SK-N-SH treated with all-trans-retinoic acid at 6 μM for 48 hours (cell line): ENCODE measurements around the gene CRIP1.

ENCODE experiments used
- ATAC-seq: fragments of 200-7000 bp; cut with Tn5 transposase; 3 replicates; pipeline ENCODE4 v1.9.1; 2020; ENCODE audit warnings: mild to moderate bottlenecking, moderate library complexity
- ARNTL ChIP-seq: fragments of 450-650 bp; formaldehyde crosslinking; IDR thresholded peaks from 2 replicates; pipeline ENCODE4 v1.5.0; 2020; ENCODE audit warnings: low read depth, mild to moderate bottlenecking, moderate library complexity, borderline replicate concordance
- BACH2 ChIP-seq: fragments of 250-450 bp; sonication (Bioruptor Pico); IDR thresholded peaks from 2 replicates; pipeline ENCODE4 v1.9.0; 2021; ENCODE audit warnings: mild to moderate bottlenecking, borderline replicate concordance
- CSDC2 ChIP-seq: fragments of 250-450 bp; sonication (Bioruptor Pico); IDR thresholded peaks from 2 replicates; pipeline ENCODE4 v1.5.0; 2020; ENCODE audit warnings: mild to moderate bottlenecking, moderate library complexity
- ESRRG ChIP-seq: fragments of 250-450 bp; sonication (Bioruptor Pico); IDR thresholded peaks from 2 replicates; pipeline ENCODE4 v1.6.1; 2021; ENCODE audit warnings: mild to moderate bottlenecking
- GLIS3 ChIP-seq: fragments of 250-450 bp; sonication (Bioruptor Pico); IDR thresholded peaks from 2 replicates; pipeline ENCODE4 v1.5.0; 2020; ENCODE audit warnings: mild to moderate bottlenecking, moderate library complexity
- ISL1 ChIP-seq: fragments of 250-450 bp; sonication (Bioruptor Pico); IDR thresholded peaks from 2 replicates; pipeline ENCODE4 v2.1.2; 2022; ENCODE audit warnings: mild to moderate bottlenecking, moderate library complexity
- OSR1 ChIP-seq: fragments of 250-450 bp; sonication (Bioruptor Pico); IDR thresholded peaks from 2 replicates; pipeline ENCODE4 v1.8.0; 2022; ENCODE audit warnings: moderate library complexity, mild to moderate bottlenecking, inconsistent platforms
- PPARA ChIP-seq: fragments of 250-450 bp; sonication (Bioruptor Pico); IDR thresholded peaks from 2 replicates; pipeline ENCODE4 v1.5.0; 2020; ENCODE audit warnings: mild to moderate bottlenecking, borderline replicate concordance
- RARB ChIP-seq: fragments of 250-450 bp; sonication (Bioruptor Pico); IDR thresholded peaks from 2 replicates; pipeline ENCODE4 v1.8.0; 2021; ENCODE audit warnings: mild to moderate bottlenecking, moderate library complexity
- SNAI2 ChIP-seq: fragments of 250-450 bp; sonication (Bioruptor Pico); IDR thresholded peaks from 2 replicates; pipeline ENCODE4 v1.5.0; 2020; ENCODE audit warnings: mild to moderate bottlenecking, moderate library complexity
- TCF4 ChIP-seq: fragments of 250-450 bp; sonication (Bioruptor Pico); IDR thresholded peaks from 2 replicates; pipeline ENCODE4 v1.8.0; 2021; ENCODE audit warnings: mild to moderate bottlenecking, moderate library complexity, borderline replicate concordance
- TOX ChIP-seq: fragments of 250-450 bp; sonication (Bioruptor Pico); IDR thresholded peaks from 2 replicates; pipeline ENCODE4 v1.8.0; 2021; ENCODE audit warnings: mild to moderate bottlenecking, moderate library complexity, borderline replicate concordance
- ZC3H10 ChIP-seq: fragments of 250-450 bp; sonication (Bioruptor Pico); IDR thresholded peaks from 2 replicates; pipeline ENCODE4 v1.5.1; 2021; ENCODE audit warnings: mild to moderate bottlenecking, moderate library complexity
- ZFP3 ChIP-seq: fragments of 250-450 bp; sonication (Bioruptor Pico); IDR thresholded peaks from 2 replicates; pipeline ENCODE4 v1.5.0; 2020; ENCODE audit warnings: mild to moderate bottlenecking, moderate library complexity
- ZFP30 ChIP-seq: fragments of 450-650 bp; formaldehyde crosslinking; IDR thresholded peaks from 2 replicates; pipeline ENCODE4 v1.5.0; 2022; ENCODE audit warnings: mild to moderate bottlenecking, moderate library complexity
- ZNF565 ChIP-seq: fragments of 450-650 bp; formaldehyde crosslinking; conservative IDR thresholded peaks from 2 replicates; pipeline ENCODE4 v1.5.0; 2020; ENCODE audit warnings: low read depth, mild to moderate bottlenecking, moderate library complexity
- ZNF70 ChIP-seq: fragments of 450-650 bp; formaldehyde crosslinking; IDR thresholded peaks from 2 replicates; pipeline ENCODE4 v1.5.0; 2020; ENCODE audit warnings: mild to moderate bottlenecking, moderate library complexity
- ZNF8 ChIP-seq: fragments of 450-650 bp; formaldehyde crosslinking; IDR thresholded peaks from 2 replicates; pipeline ENCODE4 v1.5.0; 2020; ENCODE audit warnings: mild to moderate bottlenecking, moderate library complexity
- TF ChIP-seq, protein P1 (sequence below): fragments of 250-450 bp; sonication (Bioruptor Pico); IDR thresholded peaks from 2 replicates; pipeline ENCODE4 v1.5.1; 2020; ENCODE audit warnings: low read depth, mild to moderate bottlenecking, moderate library complexity
- TF ChIP-seq, protein P2 (sequence below): fragments of 250-450 bp; sonication (Bioruptor Pico); IDR thresholded peaks from 2 replicates; pipeline ENCODE4 v1.8.0; 2021; ENCODE audit warnings: low read depth, mild to moderate bottlenecking, moderate library complexity, borderline replicate concordance
- TF ChIP-seq, protein P3 (sequence below): fragments of 250-450 bp; sonication (Bioruptor Pico); IDR thresholded peaks from 2 replicates; pipeline ENCODE4 v1.5.1; 2021; ENCODE audit warnings: mild to moderate bottlenecking, moderate library complexity
- TF ChIP-seq, protein P4 (sequence below): fragments of 250-450 bp; sonication (Bioruptor Pico); IDR thresholded peaks from 2 replicates; pipeline ENCODE4 v1.8.0; 2020; ENCODE audit warnings: mild to moderate bottlenecking, moderate library complexity, borderline replicate concordance

Gene CRIP1

DNA sequence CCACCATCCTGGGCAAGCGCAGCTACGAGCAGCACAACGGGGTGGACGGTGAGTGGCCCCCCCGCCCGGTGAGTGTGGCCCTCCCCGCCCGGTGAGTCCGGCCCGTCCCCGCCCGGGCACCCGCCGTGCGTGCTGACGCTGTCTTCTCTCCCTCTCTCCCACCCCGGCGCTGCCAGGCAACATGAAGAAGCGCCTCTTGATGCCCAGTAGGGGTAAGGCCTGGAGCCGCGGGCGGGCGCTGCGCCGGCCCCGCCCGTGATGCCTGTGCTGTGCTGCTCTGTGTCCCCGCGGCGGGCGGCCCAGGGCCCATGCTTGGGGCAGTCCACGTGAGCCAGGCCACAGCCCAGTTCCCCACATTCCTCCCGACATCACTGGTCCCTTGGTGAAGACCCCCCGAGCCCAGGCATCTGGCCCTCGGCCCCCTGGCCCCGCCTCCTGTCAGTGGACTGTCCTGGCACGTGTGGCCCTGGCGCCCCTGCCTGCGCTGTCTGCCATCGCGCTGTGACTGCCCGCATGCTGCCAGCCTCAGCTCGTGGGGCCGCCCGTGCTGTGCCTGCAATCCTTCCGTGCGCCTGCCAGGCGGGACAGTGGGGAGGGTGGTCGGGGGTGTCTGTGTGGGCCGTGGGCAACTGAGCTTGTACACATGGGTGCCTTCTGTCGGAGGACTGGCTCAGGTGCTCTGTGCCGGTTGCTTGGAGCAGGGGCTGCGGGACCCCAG, 20.0 kb upstream of the CRIP1 start:
- ATAC-seq, result no peak
- no peak for TF ChIP-seq ZNF565 (CRISPR knock-in tag)
- TF ChIP-seq TCF4 (CRISPR knock-in tag), result no peak

DNA sequence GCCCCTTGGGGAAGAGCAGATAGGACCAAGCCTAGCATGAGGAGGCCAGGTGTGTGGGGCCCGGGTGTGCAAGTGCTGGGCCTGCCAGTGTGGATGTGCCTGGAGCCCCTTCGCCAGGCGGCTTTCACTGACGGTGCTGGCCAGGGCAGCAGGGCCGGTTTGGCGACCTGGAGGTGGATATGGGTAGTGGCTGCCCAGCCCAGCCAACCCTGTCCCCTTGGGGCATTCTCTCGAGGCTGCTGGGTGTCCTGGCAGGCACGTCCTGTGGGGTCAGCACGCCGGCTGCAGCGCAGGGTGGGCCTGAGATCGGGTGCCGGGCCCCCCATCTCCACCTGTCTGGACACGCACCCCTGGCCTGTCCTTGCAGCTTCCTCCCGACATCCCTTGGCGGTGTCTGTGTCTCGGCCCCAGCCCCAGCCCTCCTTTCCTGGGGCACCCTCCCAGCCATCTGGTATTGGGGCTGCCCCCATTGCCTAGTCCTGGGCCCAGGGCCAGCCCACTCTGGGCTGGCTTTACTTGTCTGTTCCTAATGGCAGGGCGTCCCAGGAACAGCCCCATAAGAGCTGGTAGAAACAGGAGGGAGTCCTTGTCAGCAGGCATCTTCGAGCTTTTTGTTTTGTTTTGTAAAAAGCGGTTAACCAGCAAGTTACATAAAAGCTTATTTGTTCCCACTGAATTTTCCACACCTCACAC, 19.3 kb upstream of the CRIP1 start:
- ATAC-seq, result no peak
- no peak for TF ChIP-seq ARNTL (CRISPR knock-in tag)
- TF ChIP-seq TOX (CRISPR knock-in tag), result no peak

DNA sequence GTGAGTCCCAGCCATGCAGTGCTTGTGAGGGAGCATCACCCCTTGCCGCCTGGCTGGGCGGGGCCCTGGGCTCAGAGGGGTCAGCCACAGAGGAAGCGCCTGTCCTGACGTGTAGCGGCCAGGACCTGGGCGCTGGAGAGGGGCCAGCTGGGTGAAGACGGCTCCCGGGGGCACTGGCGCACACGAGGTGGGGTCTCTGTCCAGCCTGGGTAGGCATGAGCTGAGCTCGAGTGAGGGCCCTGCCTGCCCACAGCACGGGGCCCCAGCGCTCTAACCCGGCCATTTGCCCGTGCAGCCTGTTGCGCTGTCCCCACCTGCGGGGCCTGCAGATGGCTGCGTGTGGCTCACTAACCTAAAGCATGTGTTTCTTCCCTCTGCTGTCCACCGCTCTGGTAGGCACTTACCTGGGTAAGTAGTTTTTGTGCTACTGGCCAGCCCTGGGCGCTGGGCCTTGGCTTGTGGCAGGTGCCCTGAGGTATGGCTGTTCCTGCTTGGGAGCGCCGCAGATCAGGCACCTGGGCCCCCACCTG, 18.7 kb upstream of the CRIP1 start:
- no peak for TF ChIP-seq ESRRG (CRISPR knock-in tag)
- TF ChIP-seq ZFP30, result no peak
- TF ChIP-seq GLIS3, result no peak
- TF ChIP-seq OSR1, result no peak
- TF ChIP-seq CSDC2 (CRISPR knock-in tag), result no peak
- no peak for TF ChIP-seq TOX (CRISPR knock-in tag)
- TF ChIP-seq, protein P1, sequence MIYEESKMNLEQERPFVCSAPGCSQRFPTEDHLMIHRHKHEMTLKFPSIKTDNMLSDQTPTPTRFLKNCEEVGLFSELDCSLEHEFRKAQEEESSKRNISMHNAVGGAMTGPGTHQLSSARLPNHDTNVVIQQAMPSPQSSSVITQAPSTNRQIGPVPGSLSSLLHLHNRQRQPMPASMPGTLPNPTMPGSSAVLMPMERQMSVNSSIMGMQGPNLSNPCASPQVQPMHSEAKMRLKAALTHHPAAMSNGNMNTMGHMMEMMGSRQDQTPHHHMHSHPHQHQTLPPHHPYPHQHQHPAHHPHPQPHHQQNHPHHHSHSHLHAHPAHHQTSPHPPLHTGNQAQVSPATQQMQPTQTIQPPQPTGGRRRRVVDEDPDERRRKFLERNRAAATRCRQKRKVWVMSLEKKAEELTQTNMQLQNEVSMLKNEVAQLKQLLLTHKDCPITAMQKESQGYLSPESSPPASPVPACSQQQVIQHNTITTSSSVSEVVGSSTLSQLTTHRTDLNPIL (CRISPR knock-in tag), result no peak
- TF ChIP-seq ZNF565 (CRISPR knock-in tag), result no peak
- no peak for TF ChIP-seq ZNF70 (CRISPR knock-in tag)
- TF ChIP-seq, protein P2, sequence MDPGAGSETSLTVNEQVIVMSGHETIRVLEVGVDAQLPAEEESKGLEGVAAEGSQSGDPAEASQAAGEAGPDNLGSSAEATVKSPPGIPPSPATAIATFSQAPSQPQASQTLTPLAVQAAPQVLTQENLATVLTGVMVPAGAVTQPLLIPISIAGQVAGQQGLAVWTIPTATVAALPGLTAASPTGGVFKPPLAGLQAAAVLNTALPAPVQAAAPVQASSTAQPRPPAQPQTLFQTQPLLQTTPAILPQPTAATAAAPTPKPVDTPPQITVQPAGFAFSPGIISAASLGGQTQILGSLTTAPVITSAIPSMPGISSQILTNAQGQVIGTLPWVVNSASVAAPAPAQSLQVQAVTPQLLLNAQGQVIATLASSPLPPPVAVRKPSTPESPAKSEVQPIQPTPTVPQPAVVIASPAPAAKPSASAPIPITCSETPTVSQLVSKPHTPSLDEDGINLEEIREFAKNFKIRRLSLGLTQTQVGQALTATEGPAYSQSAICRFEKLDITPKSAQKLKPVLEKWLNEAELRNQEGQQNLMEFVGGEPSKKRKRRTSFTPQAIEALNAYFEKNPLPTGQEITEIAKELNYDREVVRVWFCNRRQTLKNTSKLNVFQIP (CRISPR knock-in tag), result no peak
- TF ChIP-seq, protein P3, sequence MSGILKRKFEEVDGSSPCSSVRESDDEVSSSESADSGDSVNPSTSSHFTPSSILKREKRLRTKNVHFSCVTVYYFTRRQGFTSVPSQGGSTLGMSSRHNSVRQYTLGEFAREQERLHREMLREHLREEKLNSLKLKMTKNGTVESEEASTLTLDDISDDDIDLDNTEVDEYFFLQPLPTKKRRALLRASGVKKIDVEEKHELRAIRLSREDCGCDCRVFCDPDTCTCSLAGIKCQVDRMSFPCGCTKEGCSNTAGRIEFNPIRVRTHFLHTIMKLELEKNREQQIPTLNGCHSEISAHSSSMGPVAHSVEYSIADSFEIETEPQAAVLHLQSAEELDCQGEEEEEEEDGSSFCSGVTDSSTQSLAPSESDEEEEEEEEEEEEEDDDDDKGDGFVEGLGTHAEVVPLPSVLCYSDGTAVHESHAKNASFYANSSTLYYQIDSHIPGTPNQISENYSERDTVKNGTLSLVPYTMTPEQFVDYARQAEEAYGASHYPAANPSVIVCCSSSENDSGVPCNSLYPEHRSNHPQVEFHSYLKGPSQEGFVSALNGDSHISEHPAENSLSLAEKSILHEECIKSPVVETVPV, result no peak
- TF ChIP-seq ZFP3 (CRISPR knock-in tag), result no peak
- TF ChIP-seq TCF4 (CRISPR knock-in tag), result no peak
- TF ChIP-seq ZNF8 (CRISPR knock-in tag), result no peak
- ATAC-seq, result no peak

DNA sequence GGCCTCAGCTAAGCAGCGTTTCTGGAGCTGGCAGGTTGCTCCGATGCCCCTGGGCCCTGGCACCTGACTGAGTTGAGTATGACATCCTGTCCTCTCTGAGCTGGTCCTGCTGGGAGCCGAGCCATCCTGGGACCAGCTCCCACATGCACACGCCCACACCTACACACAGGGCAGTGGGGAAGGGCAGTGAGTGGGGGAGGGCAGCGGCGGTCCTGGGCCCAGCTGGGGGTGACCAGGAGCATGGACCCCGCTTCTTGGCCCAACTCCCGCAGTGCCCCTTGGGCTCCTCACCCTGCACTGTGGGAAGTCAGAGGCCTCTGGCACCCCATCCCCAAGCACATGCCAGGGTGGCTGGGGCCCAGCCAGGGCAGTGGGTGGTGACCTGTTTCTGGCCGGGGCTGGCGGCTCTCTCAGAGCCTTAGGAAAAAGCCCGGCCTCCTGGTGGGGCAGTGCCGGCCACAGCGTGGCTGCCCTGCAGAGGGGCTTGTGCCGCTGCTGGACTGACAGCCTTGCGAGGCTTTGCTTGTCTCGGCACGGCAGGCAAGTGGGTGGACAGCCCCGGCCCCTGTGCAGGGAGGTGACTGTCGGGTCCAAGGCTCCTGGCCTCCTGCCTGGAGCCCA, 18.0 kb upstream of the CRIP1 start:
- TF ChIP-seq ZFP30 (no peak), ZC3H10 (CRISPR knock-in tag) (no peak), OSR1 (no peak), ARNTL (CRISPR knock-in tag) (no peak), ZFP3 (CRISPR knock-in tag) (no peak), GLIS3 (no peak), BACH2 (no peak), TOX (CRISPR knock-in tag) (no peak), ZNF8 (CRISPR knock-in tag) (no peak), ISL1 (CRISPR knock-in tag) (no peak), RARB (CRISPR knock-in tag) (no peak), PPARA (CRISPR knock-in tag) (no peak), ZNF565 (CRISPR knock-in tag) (no peak), ZNF70 (CRISPR knock-in tag) (no peak), SNAI2 (CRISPR knock-in tag) (no peak), TCF4 (CRISPR knock-in tag) (no peak)
- TF ChIP-seq, protein P3, result no peak
- TF ChIP-seq, protein P1 (CRISPR knock-in tag), result no peak
- TF ChIP-seq, protein P2 (CRISPR knock-in tag), result no peak
- TF ChIP-seq, protein P4, sequence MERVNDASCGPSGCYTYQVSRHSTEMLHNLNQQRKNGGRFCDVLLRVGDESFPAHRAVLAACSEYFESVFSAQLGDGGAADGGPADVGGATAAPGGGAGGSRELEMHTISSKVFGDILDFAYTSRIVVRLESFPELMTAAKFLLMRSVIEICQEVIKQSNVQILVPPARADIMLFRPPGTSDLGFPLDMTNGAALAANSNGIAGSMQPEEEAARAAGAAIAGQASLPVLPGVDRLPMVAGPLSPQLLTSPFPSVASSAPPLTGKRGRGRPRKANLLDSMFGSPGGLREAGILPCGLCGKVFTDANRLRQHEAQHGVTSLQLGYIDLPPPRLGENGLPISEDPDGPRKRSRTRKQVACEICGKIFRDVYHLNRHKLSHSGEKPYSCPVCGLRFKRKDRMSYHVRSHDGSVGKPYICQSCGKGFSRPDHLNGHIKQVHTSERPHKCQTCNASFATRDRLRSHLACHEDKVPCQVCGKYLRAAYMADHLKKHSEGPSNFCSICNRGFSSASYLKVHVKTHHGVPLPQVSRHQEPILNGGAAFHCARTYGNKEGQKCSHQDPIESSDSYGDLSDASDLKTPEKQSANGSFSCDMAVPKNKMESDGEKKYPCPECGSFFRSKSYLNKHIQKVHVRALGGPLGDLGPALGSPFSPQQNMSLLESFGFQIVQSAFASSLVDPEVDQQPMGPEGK (CRISPR knock-in tag), result no peak
- no peak for ATAC-seq
